Right cardiac atrium (tissue), 5 donors: ENCODE measurements around the gene SSMEM1. TPM values are rescaled to one million over a fixed set of nuclear protein-coding genes. Genes with fewer than 3 reads are reported as not detected.

ENCODE experiments used
- ATAC-seq, 2 donors: fragments of 200-7000 bp; cut with Tn5 transposase; one replicate each; pipeline versions ENCODE4 v1.8.0 to v1.9.1; 2020; ENCODE audit warnings: moderate library complexity in 2 of 2, mild to moderate bottlenecking in 1 of 2
- DNase-seq, 3 donors: peaks; one replicate each; pipeline ENCODE4 v3.0.0-alpha.2; 2020
- H3K27ac ChIP-seq: one replicate; pipeline ENCODE4 v1.5.1; 2013; ENCODE audit warnings: mild to moderate bottlenecking, low read length, control low read depth, moderate library complexity
- H3K27me3 ChIP-seq: one replicate; pipeline ENCODE4 v1.6.1; 2013; ENCODE audit not compliant: control insufficient read depth, insufficient read depth
- H3K4me1 ChIP-seq: one replicate; pipeline ENCODE4 v1.6.1; 2013; ENCODE audit warnings: low read length; ENCODE audit not compliant: control insufficient read depth, insufficient read depth
- H3K4me3 ChIP-seq: one replicate; pipeline ENCODE4 v1.5.1; 2013; ENCODE audit warnings: low read length, control low read depth
- H3K9me3 ChIP-seq: one replicate; pipeline ENCODE4 v1.6.1; 2013; ENCODE audit warnings: low read length; ENCODE audit not compliant: control insufficient read depth
- WGBS: extraction: QIAGEN DNeasy Blood & Tissue Kit; methylation state at CpG from one replicate; pipeline ENCODE4 v1.1.7; 2013; 5-methylcytosine and 5-hydroxymethylcytosine counted together
- intact Hi-C, 4 donors: fragments of 100-400 bp; cut with DNase I; formaldehyde crosslinking; loops; one replicate each; pipeline versions ENCODE4 v1.11.0 to v1.14.0; 2022 to 2023
- polyA plus RNA-seq: library from polyadenylated mRNA; stranded (reverse); fragments of 200-250 nt; gene quantifications from one replicate; pipeline ENCODE4 v1.2.3, GENCODE V29; 2013
- total RNA-seq, 4 donors: library from RNA; stranded (reverse); fragmentation: NEBNext Ultra II Directional; extraction: Animal tissue kit (Norgen Biotek cat#: 25700); gene quantifications; one replicate each; pipeline ENCODE4 v1.2.1, GENCODE V29; 2021
- donor health status: healthy with polysubstance abuse.
- donor health status: DM: no; HTN: yes; CAD: no.
- donor health status: DM: no; HTN: no; CAD: no.
- donor health status: DM: no; HTN: yes; CAD: no; lungs with severe emphysema.
- donor health status: DM: yes; HTN: yes; CAD: no.

SSMEM1 gene
- total and polyA plus RNA-seq, 5 donors, result not detected

GRCh38 chr7:130187360-130187759 lies 20.3 kb upstream of the SSMEM1 start:
- H3K9me3 ChIP-seq, result no peaks in the 10 kb centered on the region
- WGBS, result 85% methylated on average over 2 of the region's 2 CpGs
- H3K4me1 ChIP-seq, result no peaks in the 10 kb centered on the region
- ATAC-seq (no peak), DNase-seq (no peak)
- no peak overlapping the region for H3K27ac ChIP-seq
- H3K27me3 ChIP-seq, result no peaks in the 10 kb centered on the region
- intact Hi-C loops, result no loop called here
- H3K4me3 ChIP-seq, result no peak overlapping the region

- H3K27me3 ChIP-seq, result no peaks in the 10 kb centered on the region
- DNase-seq (no peak), ATAC-seq (no peak)
- no peak overlapping the region for H3K4me3 ChIP-seq
- H3K27ac ChIP-seq, result no peak overlapping the region
- WGBS, result 93% methylated on average over 5 of the region's 5 CpGs
- no peaks in the 10 kb centered on the region for H3K4me1 ChIP-seq
- intact Hi-C loops, result no loop called here
- no peaks in the 10 kb centered on the region for H3K9me3 ChIP-seq
These were observed 18.3 kb upstream of the SSMEM1 start for GRCh38 chr7:130189343-130189742.

GRCh38 chr7:130191791-130192190 lies 15.9 kb upstream of the SSMEM1 start:
- H3K4me1 ChIP-seq, result no peaks in the 10 kb centered on the region
- WGBS, result 96% methylated on average over 7 of the region's 7 CpGs
- no peak overlapping the region for H3K4me3 ChIP-seq
- H3K27me3 ChIP-seq, result no peaks in the 10 kb centered on the region
- ATAC-seq (no peak), DNase-seq (no peak)
- no peaks in the 10 kb centered on the region for H3K9me3 ChIP-seq
- intact Hi-C loops, result no loop called here
- no peak overlapping the region for H3K27ac ChIP-seq

- intact Hi-C loops, result no loop called here
- DNase-seq (no peak), ATAC-seq (no peak)
- 97% methylated on average over 2 of the region's 2 CpGs for WGBS
- no peaks in the 10 kb centered on the region for H3K9me3 ChIP-seq
- no peak overlapping the region for H3K27ac ChIP-seq
- H3K4me1 ChIP-seq, result no peaks in the 10 kb centered on the region
- H3K4me3 ChIP-seq, result no peak overlapping the region
- no peaks in the 10 kb centered on the region for H3K27me3 ChIP-seq
These were observed 12.3 kb upstream of the SSMEM1 start for GRCh38 chr7:130195396-130195795.

GRCh38 chr7:130196476-130196875 lies 11.2 kb upstream of the SSMEM1 start:
- WGBS, result 97% methylated on average over 2 of the region's 2 CpGs
- no peaks in the 10 kb centered on the region for H3K27me3 ChIP-seq
- H3K9me3 ChIP-seq, result no peaks in the 10 kb centered on the region
- no peak for ATAC-seq
- intact Hi-C loops, result no loop called here
- H3K4me3 ChIP-seq, result no peak overlapping the region
- no peak overlapping the region for H3K27ac ChIP-seq
- no peak for DNase-seq
- H3K4me1 ChIP-seq, result no peaks in the 10 kb centered on the region

GRCh38 chr7:130197094-130197493 lies 10.6 kb upstream of the SSMEM1 start:
- Histone ChIP-seq H3K9me3 (no peaks in the 10 kb centered on the region), H3K4me3 (no peak overlapping the region), H3K27me3 (no peaks in the 10 kb centered on the region), H3K4me1 (no peaks in the 10 kb centered on the region), H3K27ac (no peak overlapping the region)
- intact Hi-C loops, result no loop called here
- WGBS, result 76% methylated on average over 2 of the region's 2 CpGs
- ATAC-seq (no peak), DNase-seq (no peak)

- intact Hi-C loops, result no loop called here
- Histone ChIP-seq H3K9me3 (no peaks in the 10 kb centered on the region), H3K27me3 (no peaks in the 10 kb centered on the region), H3K4me3 (no peak overlapping the region), H3K27ac (no peak overlapping the region), H3K4me1 (no peaks in the 10 kb centered on the region)
- WGBS, result 84% methylated on average over 7 of the region's 7 CpGs
- DNase-seq, result no peak
- no peak for ATAC-seq
These were observed 5.9 kb upstream of the SSMEM1 start for GRCh38 chr7:130201796-130202195.

- Histone ChIP-seq H3K4me3 (peak within 1 kb of the TSS; percentile 91), H3K27me3 (no peaks in the 10 kb centered on the region), H3K9me3 (no peaks in the 10 kb centered on the region), H3K27ac (peak within 1 kb of the TSS; percentile 97), H3K4me1 (no peaks in the 10 kb centered on the region)
- 11% methylated on average over 44 of the region's 44 CpGs for WGBS
- peak; percentile 99 for ATAC-seq
- intact Hi-C loops, result no loop called here
- DNase-seq, result peak; percentile 96 to 98 (median 98)
These were observed 2.3 kb upstream of the SSMEM1 start, which contains the start of gene TMEM209 for GRCh38 chr7:130205084-130205947. Gene TMEM209, minus strand, starts transcription at chr7:130205406. Its CDS starts 31 bp downstream, at chr7:130205375.

GRCh38 chr7:130207033-130207432 lies 627 bp upstream of the SSMEM1 start:
- Histone ChIP-seq H3K4me3 (no peak overlapping the region), H3K27me3 (no peaks in the 10 kb centered on the region), H3K9me3 (no peaks in the 10 kb centered on the region), H3K4me1 (no peaks in the 10 kb centered on the region), H3K27ac (no peak overlapping the region)
- DNase-seq (no peak), ATAC-seq (no peak)
- WGBS, result 86% methylated on average over 5 of the region's 5 CpGs
- intact Hi-C loops, result no loop called here

GRCh38 chr7:130208516-130208915 lies 856 bp downstream of the SSMEM1 start:
- 84% methylated on average over 2 of the region's 2 CpGs for WGBS
- H3K4me3 ChIP-seq, result no peak overlapping the region
- DNase-seq (no peak), ATAC-seq (no peak)
- H3K9me3 ChIP-seq, result no peaks in the 10 kb centered on the region
- H3K27ac ChIP-seq, result no peak overlapping the region
- no peaks in the 10 kb centered on the region for H3K27me3 ChIP-seq
- intact Hi-C loops, result no loop called here
- H3K4me1 ChIP-seq, result no peaks in the 10 kb centered on the region

GRCh38 chr7:130210181-130210935 lies 2.7 kb downstream of the SSMEM1 start:
- H3K9me3 ChIP-seq, result no peaks in the 10 kb centered on the region
- intact Hi-C loops, result no loop called here
- H3K27me3 ChIP-seq, result no peaks in the 10 kb centered on the region
- no peak overlapping the region for H3K4me3 ChIP-seq
- DNase-seq (no peak), ATAC-seq (no peak)
- no peaks in the 10 kb centered on the region for H3K4me1 ChIP-seq
- no peak overlapping the region for H3K27ac ChIP-seq
- 72% methylated on average over 5 of the region's 5 CpGs for WGBS
